ENCODE data around the gene GALNS. TPM values are rescaled to one million over a fixed set of nuclear protein-coding genes. Genes with fewer than 3 reads are reported as not detected.

GALNS gene
- total and polyA plus RNA-seq, 2 of the 13 experiments (the other 11 are each of a cell fraction or from before 2014, with no cell fraction given), result 9.2 to 9.8 TPM

DNA sequence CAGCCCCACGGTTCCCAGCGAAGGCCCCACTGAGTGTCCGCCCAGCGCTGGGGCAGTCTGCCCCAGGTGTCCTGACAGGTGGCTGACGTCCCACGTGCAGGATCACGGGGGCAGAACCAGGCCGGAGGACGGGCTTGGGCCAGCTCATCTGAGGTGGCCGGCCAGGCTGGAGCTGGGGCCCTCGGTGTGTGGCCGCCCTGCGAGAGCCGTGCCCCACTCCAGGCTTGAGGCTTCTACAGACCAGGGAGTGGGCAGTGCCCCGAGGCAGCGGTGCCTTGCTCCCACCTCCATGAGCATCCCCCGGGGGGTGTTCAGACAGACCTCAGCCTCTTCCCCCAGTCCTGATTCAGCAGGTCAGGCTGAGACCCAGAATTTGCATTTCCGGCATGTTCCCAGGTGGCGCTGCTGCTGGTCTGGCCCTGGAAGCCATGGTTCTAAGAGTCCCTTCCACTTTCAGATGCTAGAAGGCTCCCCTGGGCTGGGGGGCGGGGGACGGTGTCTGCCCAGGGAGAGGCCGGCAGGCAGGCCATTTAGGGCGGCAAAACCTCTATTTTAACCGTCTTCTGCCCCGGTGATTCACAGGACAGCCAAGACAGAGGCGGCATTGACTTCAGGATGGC, 45.1 kb upstream of the GALNS start (continued):
- TF ChIP-seq, protein P1, sequence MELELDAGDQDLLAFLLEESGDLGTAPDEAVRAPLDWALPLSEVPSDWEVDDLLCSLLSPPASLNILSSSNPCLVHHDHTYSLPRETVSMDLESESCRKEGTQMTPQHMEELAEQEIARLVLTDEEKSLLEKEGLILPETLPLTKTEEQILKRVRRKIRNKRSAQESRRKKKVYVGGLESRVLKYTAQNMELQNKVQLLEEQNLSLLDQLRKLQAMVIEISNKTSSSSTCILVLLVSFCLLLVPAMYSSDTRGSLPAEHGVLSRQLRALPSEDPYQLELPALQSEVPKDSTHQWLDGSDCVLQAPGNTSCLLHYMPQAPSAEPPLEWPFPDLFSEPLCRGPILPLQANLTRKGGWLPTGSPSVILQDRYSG (CRISPR knock-in tag; IDR thresholded peaks at IDR 0.05), result 0 out of 2 replicates have a peak, but pooled peaks have one; percentile 49
- TF ChIP-seq ZNF180 (CRISPR knock-in tag; IDR thresholded peaks at IDR 0.05; ENCODE audit: borderline replicate concordance, low read depth) (no peak), GRHL1 (CRISPR knock-in tag; conservative IDR thresholded peaks at IDR 0.05) (no peak), ZBTB34 (CRISPR knock-in tag; IDR thresholded peaks at IDR 0.05) (no peak), BRD4 (CRISPR knock-in tag; IDR thresholded peaks at IDR 0.05) (0 out of 2 replicates have a peak, but pooled peaks have one; percentile 24), ZNF367 (CRISPR knock-in tag; IDR thresholded peaks at IDR 0.05; ENCODE audit: borderline replicate concordance) (no peak), POLR2AphosphoS2 (IDR thresholded peaks at IDR 0.05; ENCODE audit: low read depth, low read length) (no peak), GABPA (IDR thresholded peaks at IDR 0.05; ENCODE audit: low read depth, low read length) (no peak), GABPA (CRISPR knock-in tag; IDR thresholded peaks at IDR 0.05; ENCODE audit: low read depth) (0 out of 2 replicates have a peak, but pooled peaks have one; percentile 19), SOX13 (IDR thresholded peaks at IDR 0.05) (no peak), SOX13 (CRISPR knock-in tag; conservative IDR thresholded peaks at IDR 0.05 in 1 of 2, IDR thresholded peaks at IDR 0.05 in 1 of 2) (no peak), GTF2F1 (IDR thresholded peaks at IDR 0.05; ENCODE audit: low read length) (no peak)
- TF ChIP-seq, protein P2, sequence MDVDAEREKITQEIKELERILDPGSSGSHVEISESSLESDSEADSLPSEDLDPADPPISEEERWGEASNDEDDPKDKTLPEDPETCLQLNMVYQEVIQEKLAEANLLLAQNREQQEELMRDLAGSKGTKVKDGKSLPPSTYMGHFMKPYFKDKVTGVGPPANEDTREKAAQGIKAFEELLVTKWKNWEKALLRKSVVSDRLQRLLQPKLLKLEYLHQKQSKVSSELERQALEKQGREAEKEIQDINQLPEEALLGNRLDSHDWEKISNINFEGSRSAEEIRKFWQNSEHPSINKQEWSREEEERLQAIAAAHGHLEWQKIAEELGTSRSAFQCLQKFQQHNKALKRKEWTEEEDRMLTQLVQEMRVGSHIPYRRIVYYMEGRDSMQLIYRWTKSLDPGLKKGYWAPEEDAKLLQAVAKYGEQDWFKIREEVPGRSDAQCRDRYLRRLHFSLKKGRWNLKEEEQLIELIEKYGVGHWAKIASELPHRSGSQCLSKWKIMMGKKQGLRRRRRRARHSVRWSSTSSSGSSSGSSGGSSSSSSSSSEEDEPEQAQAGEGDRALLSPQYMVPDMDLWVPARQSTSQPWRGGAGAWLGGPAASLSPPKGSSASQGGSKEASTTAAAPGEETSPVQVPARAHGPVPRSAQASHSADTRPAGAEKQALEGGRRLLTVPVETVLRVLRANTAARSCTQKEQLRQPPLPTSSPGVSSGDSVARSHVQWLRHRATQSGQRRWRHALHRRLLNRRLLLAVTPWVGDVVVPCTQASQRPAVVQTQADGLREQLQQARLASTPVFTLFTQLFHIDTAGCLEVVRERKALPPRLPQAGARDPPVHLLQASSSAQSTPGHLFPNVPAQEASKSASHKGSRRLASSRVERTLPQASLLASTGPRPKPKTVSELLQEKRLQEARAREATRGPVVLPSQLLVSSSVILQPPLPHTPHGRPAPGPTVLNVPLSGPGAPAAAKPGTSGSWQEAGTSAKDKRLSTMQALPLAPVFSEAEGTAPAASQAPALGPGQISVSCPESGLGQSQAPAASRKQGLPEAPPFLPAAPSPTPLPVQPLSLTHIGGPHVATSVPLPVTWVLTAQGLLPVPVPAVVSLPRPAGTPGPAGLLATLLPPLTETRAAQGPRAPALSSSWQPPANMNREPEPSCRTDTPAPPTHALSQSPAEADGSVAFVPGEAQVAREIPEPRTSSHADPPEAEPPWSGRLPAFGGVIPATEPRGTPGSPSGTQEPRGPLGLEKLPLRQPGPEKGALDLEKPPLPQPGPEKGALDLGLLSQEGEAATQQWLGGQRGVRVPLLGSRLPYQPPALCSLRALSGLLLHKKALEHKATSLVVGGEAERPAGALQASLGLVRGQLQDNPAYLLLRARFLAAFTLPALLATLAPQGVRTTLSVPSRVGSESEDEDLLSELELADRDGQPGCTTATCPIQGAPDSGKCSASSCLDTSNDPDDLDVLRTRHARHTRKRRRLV (CRISPR knock-in tag; IDR thresholded peaks at IDR 0.05), result peak; percentile 61; the same call in 1 of the 2 replicates
- TF ChIP-seq, protein P3, sequence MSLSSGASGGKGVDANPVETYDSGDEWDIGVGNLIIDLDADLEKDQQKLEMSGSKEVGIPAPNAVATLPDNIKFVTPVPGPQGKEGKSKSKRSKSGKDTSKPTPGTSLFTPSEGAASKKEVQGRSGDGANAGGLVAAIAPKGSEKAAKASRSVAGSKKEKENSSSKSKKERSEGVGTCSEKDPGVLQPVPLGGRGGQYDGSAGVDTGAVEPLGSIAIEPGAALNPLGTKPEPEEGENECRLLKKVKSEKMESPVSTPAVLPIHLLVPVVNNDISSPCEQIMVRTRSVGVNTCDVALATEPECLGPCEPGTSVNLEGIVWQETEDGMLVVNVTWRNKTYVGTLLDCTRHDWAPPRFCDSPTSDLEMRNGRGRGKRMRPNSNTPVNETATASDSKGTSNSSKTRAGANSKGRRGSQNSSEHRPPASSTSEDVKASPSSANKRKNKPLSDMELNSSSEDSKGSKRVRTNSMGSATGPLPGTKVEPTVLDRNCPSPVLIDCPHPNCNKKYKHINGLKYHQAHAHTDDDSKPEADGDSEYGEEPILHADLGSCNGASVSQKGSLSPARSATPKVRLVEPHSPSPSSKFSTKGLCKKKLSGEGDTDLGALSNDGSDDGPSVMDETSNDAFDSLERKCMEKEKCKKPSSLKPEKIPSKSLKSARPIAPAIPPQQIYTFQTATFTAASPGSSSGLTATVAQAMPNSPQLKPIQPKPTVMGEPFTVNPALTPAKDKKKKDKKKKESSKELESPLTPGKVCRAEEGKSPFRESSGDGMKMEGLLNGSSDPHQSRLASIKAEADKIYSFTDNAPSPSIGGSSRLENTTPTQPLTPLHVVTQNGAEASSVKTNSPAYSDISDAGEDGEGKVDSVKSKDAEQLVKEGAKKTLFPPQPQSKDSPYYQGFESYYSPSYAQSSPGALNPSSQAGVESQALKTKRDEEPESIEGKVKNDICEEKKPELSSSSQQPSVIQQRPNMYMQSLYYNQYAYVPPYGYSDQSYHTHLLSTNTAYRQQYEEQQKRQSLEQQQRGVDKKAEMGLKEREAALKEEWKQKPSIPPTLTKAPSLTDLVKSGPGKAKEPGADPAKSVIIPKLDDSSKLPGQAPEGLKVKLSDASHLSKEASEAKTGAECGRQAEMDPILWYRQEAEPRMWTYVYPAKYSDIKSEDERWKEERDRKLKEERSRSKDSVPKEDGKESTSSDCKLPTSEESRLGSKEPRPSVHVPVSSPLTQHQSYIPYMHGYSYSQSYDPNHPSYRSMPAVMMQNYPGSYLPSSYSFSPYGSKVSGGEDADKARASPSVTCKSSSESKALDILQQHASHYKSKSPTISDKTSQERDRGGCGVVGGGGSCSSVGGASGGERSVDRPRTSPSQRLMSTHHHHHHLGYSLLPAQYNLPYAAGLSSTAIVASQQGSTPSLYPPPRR (CRISPR knock-in tag; IDR thresholded peaks at IDR 0.05; ENCODE audit: borderline replicate concordance), result no peak
